GM19193 (cell line): ENCODE measurements around the gene MICAL1.
A peak's percentile ranks its signal among the peaks of the same experiment; 100 is the strongest.

Source experiments
- POLR2A ChIP-seq: IDR thresholded peaks from 4 replicates; pipeline ENCODE4 v1.6.1; 2011; ENCODE audit not compliant: insufficient read depth, insufficient read length; ENCODE audit errors: extremely low read depth

The MICAL1 gene

DNA sequence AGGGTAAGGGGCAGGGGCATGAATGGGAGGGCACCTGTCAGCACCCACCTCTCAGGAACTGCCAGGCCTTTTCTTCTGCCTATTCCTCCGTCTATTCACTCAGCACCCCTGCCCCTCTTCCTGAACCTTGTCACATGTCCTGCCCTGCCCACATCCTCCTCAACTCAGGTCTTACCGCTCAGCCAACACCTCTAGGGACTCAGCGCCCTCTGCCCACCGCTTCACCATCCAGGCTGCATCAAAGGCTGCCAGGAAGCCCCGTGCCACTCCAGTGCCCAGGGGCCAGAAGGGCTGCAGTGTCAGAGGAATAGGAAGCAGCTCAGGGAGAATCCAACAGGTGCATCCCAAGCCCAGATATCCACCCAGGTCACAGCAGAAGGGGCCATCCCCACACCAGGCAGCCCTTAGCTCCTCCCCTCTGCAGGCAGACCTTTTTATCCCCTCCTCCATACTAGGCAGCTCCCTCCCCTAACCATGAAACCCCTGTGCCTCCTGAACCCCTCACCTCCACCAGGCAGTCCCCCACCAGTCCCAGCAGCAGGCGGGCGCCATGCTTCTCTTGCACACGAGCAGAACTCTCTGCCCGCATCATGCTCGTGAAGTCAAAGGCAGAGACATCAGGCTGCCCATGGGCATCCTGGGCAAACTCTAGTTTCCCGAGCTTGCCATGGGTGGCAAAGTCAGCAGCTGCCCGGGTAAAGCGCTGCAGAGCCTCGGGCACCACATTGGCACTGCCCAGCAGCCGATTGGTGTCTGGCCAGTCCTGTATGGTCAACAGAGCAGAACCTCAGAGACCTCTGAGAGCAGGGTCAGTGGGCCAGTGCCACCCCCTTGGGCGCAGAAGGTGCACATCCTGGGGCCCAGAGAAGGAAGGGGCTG lies 5.5 kb downstream of the MICAL1 start:
- peak; percentile 9 for TF ChIP-seq POLR2A

DNA sequence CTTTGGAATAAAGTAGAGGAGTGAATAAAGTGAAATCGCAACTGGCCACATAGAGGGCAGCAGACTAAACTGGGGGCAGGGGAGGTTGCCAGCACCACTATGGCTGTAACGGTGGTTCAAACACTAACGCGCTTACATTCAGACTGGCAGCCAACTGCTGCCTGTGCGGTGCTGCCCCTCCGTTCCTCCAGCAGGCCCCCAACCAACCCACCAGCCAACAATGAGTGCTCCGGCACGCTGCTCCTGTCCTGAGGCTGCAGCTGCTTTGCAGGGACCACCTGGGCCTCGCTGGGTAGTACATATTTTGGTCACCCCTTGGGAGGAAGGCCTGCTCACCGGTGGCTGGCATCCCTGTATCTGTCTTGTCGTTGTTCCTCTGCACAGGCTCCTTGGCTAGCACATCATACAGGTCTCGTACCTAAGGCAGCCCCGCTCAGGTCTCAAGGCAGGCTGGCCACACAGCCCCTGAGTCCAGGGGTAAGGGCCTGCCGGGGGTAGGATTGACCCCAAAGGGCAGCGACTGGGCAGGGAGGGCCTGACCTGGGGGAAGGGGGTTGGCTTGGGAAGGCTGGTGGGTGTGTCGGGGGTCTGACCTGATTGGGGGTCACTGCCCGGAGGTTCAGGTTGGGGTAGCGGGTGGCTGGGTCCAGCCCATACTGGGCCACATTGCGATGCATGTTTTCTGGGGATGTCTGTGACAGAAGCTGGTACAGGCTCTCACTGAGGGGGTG lies 6.3 kb downstream of the MICAL1 start:
- no peak for TF ChIP-seq POLR2A

DNA sequence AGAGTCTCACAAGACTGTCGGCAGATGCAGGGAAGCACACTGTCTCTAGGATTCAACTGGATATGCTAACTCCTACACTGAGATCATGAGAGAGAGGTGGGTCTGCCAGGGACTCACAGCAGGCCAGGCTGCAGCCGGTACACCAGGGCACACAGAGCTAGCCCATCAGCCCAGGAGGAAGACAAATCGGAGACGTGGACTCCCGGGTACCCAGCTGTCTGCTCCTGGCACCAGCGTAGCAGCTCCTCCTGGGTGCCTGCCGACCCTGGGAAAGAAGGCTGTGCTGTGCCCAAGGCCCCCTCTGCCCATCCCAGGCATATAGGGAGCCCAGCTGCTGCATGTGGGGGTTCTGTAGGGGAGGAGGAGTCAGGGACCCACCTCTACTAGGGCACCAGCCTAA lies 7.0 kb downstream of the MICAL1 start:
- TF ChIP-seq POLR2A, result no peak

DNA sequence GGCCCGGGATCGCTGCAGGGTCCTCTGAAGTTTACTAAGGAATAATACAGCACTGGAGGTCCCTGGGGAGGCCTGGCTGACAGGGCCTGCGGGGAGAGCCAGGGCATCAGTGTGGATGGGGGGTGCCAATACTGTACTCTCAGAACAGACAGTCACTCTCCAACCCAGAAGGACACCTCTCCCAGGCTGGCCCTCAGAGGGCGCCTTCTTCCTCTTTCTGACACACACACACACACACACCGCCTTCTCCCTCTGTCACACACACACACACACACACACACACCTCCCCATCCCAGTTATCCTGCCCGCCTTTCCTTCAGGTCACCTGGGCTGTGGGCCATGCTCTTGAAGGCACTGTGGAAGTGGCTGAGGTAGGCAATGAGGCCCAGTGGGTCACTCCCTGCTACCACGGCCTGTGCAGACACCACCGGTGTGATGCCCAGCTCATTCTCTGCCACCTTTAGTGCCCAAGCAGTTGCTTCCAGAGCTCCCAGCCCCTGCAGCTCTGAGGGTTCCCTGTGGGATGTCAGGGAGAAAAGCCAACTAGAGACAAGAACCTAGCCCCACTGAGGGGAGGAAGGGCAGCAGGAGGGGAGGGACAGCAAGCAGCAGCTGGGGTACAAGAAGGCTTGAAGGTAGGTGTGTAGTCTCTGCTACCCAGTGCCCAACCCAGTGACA lies 7.6 kb downstream of the MICAL1 start:
- TF ChIP-seq POLR2A, result no peak

DNA sequence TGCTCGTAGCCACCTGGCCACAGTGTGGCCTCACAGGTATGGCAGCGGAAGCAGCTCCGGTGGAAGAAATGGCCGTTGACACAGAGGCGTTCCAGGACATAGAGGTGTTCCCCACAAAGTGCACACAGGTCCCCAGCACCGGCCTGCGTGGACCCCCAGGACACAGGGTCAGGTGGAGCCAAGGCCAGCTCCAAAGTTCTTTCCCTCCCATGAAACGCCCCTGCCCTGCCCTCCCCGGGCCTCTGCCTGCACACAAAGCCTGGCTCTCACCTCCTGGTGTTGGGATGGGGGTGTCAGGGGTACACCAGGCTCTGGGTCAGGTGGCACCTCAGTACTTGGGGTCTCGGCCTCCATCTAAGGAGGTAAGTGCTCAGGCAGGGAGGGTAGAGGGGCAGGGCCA lies 8.5 kb downstream of the MICAL1 start:
- TF ChIP-seq POLR2A, result no peak

DNA sequence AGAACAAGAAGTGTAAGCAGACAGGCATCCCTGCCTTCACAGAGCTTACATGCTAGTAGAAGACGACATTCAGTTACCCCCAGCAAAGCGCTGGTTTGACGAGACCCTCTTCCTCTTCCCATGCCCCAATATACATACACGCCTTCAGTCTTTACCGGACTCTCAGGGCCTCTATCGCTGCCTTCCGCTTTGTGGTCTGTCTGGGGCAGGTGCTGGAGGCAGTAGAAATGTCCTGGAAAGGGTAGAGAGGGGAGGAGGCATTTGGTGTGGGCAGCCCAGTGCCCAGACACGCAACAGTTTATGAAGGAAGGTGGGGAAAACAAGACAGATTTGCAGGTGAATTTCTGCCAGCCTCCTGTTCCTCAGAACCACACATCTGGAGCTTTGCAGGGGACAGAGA lies 9.0 kb downstream of the MICAL1 start:
- no peak for TF ChIP-seq POLR2A

DNA sequence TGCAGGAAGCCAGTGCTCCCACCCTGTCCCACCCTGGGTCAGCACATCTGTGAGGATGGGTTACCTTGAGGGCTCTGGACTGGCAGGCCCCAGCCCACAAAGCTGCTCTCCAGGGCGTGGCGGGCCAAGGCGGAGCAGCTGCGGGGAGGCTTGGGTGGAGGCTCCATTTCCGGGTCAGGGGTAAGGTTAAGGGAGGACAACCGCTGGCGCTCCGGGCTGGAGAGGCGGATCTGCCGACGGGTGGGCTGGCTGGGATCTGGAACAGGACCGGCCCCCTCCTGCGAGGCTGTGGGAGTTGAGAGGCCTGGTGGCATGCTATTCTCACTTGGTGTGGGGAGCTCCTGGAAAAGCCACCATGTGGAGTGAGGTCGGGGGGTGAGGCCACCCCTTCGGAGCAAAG lies 9.5 kb downstream of the MICAL1 start:
- TF ChIP-seq POLR2A, result no peak

DNA sequence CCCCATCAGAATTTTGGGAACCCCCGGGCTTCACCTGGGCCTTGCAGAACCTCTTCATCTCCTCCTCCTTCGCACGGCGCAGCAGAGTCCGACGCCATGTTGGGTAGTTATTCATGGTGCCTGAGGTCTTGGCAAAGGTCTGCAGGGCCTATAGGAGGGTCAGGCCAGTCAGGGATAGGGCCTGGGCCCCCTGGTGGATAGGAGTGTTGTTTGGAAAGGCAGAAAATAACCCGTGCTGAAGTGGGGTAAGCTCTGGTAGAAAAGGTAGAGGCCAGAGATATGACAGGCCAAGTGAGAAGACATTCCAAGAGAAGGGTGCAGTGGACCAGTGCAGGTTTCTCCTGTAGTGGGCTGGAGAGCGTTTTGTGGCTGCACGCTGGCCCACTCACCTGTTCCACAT lies 10.2 kb downstream of the MICAL1 start:
- no peak for TF ChIP-seq POLR2A

DNA sequence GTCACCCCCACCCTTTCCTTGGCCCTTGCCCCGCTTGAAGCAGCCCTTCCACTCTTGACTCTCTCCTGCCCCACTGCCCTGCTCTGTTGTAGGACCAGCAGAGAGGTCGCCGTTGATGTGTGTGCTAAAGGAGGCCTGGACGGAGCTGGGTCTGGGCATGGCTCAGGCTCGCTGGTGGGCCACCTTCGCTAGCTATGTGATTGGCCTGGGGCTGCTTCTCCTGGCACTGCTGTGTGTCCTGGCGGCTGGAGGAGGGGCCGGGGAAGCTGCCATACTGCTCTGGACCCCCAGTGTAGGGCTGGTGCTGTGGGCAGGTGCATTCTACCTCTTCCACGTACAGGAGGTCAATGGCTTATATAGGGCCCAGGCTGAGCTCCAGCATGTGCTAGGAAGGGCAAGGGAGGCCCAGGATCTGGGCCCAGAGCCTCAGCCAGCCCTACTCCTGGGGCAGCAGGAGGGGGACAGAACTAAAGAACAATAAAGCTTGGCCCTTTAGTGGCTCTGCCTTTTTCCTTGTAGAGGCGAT lies 12.1 kb downstream of the MICAL1 start:
- TF ChIP-seq POLR2A, result no peak

DNA sequence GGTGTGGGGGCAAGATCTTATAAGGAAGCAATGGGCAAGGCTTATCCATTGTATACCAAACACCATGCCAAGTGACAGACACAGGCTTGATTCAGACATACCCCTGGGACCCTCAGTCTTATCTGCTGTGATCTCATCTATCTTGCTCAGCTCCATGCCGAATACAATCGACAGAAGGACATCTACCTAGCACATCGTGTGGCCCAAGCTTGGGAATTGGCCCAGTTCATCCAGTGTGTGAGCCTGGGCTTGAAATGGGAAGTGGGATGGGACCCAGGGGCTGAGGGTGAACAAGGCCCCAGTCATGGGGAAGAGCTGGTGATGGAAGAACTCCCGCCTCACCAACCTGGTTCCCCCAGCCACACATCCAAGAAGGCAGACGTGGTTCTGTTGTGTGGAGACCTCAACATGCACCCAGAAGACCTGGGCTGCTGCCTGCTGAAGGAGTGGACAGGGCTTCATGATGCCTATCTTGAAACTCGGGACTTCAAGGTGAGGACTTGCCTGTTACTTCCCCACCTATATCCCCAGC lies 13.1 kb downstream of the MICAL1 start:
- TF ChIP-seq POLR2A, result peak; percentile 40

DNA sequence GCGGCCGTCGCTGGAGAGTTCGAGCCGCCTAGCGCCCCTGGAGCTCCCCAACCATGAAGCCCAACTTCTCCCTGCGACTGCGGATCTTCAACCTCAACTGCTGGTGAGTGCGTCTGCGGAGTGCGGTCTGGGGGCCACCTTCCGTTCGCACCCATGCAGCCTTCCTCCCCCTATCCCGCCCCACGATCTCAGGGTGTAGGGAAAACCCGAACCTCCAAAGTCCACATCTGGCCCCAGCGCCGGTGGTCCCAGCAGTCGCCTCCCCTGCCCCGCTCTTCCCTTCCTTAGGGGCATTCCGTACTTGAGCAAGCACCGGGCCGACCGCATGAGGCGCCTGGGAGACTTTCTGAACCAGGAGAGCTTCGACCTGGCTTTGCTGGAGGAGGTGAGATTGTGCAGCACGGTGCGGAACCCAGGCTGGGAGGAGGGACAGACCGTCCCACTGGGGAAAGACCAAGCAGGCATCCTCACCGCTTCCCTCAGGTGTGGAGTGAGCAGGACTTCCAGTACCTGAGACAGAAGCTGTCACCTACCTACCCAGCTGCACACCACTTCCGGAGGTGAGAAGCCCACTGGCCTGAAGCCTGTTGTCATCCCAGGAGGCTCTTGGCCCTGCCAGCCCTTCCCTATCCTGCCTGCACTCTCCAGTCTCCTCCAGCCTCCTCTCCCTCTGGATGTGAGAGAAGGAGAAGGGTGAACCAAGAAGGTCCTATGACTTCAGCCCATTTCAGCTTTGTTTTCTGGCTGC lies 14.3 kb downstream of the MICAL1 start:
- TF ChIP-seq POLR2A, result no peak

DNA sequence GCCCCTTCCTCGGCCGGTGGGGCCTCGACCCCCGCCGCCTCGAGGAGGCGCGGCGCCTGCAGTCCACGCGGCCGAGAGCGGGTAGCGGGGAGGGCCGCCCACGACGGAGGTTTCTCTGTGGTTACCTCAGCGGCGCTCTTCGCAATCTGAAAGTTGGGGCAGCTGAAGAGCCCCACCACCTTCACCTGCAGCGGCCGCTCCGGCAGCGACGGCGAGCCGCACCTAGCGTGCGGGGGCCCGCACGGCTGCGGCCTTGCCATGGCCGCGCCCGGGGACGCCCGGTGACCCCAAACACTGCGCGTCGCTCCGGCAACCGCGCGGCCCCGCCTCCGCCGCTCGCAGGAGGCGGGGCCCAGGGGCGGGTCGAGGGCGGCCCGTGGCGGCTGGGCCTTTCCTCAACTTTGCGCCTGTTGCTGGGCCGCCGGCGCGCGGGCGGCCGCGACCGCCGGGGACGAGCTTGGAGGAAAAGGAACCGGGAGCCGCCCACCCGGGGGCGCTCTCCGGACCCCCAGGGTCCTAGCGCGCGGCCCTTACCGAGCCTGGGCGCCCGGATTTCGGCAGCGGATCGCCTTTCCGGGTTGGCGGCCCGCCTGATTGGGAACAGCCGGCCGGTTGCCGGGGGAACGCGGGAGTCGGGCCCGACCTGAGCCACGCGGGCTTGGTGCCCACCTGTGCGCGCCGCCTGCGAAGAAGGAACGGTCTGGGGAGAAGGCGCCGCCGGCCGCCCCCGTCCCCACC lies 15.1 kb downstream of the MICAL1 start, which contains the start of the genes PPIL6 and SMPD2:
TSS of gene PPIL6 (minus strand) at position 298 of the 738 bp plus-strand sequence. CDS start at position 260, 38 bp downstream.
TSS of gene SMPD2 (plus strand) at position 394 of the 738 bp plus-strand sequence. CDS start 398 bp downstream, outside the sequence.
- peak; percentile 59 for TF ChIP-seq POLR2A

DNA sequence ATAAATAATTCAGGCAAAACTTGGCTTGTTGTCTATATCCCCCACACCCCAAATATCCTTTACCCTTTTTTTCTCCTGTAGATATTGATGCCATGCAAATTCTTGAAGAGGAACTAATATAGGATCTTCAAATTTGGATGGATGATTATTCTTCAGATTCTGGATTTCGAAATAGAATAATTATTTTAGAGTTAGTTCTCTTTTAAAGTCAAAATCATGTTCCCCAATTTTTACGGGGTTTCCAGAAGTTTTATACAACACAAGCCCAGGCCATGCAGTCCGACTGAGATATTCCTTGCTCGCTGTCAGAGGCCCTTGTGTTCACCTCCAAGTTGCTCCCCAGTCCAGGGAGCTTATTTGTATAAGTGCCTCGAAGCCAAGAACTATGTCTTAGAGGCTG lies 19.5 kb downstream of the MICAL1 start:
- TF ChIP-seq POLR2A, result no peak
